Gastroesophageal sphincter (tissue), 4 donors: ENCODE measurements around the gene GRM7. TPM values are rescaled to one million over a fixed set of nuclear protein-coding genes. Genes with fewer than 3 reads are reported as not detected.

Experiments
- ATAC-seq: fragments of 150-250 bp; one replicate; pipeline ENCODE4 v1.9.1; 2016; ENCODE audit warnings: mild to moderate bottlenecking, moderate library complexity
- H3K27ac ChIP-seq, 4 donors: fragments of 200-600 bp; sonication (generic) in 3 of 4; 1 replicate in 3 of 4; 2 replicates in 1 of 4; pipeline ENCODE4 v1.5.1; 2016 to 2019
- H3K27me3 ChIP-seq: fragments of 200-600 bp; sonication (generic); one replicate; pipeline ENCODE4 v1.5.1; 2019
- H3K36me3 ChIP-seq, 2 donors: fragments of 200-600 bp; sonication (generic); one replicate each; pipeline ENCODE4 v1.5.1; 2019; ENCODE audit warnings: control low read depth in 1 of 2
- H3K4me1 ChIP-seq, 3 donors: fragments of 200-600 bp; sonication (generic); 1 replicate in 2 of 3; 2 replicates in 1 of 3; pipeline ENCODE4 v1.5.1; 2016 to 2019; ENCODE audit warnings: control low read depth in 2 of 3
- H3K4me3 ChIP-seq, 2 donors: fragments of 200-600 bp; sonication (generic); one replicate each; pipeline ENCODE4 v1.5.1; 2019; ENCODE audit warnings: mild to moderate bottlenecking in 1 of 2, moderate library complexity in 1 of 2
- H3K9me3 ChIP-seq, 3 donors: fragments of 200-600 bp; sonication (generic); one replicate each; pipeline ENCODE4 v1.5.1; 2017 to 2019; ENCODE audit warnings: control low read depth in 2 of 3
- CTCF ChIP-seq, 4 experiments: fragments of 200-600 bp in 2 of 4; fragments of 450-650 bp in 2 of 4; sonication (generic) in 1 of 4; IDR thresholded peaks; one replicate each; pipeline ENCODE4 v1.5.1; 2017 to 2019; ENCODE audit warnings: antibody characterized with exemption in 4 of 4, mild to moderate bottlenecking in 2 of 4, moderate library complexity in 2 of 4
- EP300 ChIP-seq: sonication (generic); formaldehyde crosslinking; IDR thresholded peaks from one replicate; pipeline ENCODE4 v1.6.1; 2017; ENCODE audit warnings: antibody characterized with exemption, mild to moderate bottlenecking
- POLR2A ChIP-seq, 2 donors: fragments of 450-650 bp; IDR thresholded peaks; one replicate each; pipeline ENCODE4 v1.6.1; 2017; ENCODE audit warnings: antibody characterized with exemption in 2 of 2, mild to moderate bottlenecking in 2 of 2, moderate library complexity in 1 of 2
- POLR2AphosphoS5 ChIP-seq: sonication (generic); formaldehyde crosslinking; IDR thresholded peaks from one replicate; pipeline ENCODE4 v1.6.1; 2017; ENCODE audit warnings: antibody characterized with exemption
- WGBS, 2 donors: methylation state at CpG; one replicate each; pipeline ENCODE4 v1.1.5; 2018; ENCODE audit warnings: low coverage in 1 of 2; 5-methylcytosine and 5-hydroxymethylcytosine counted together
- total RNA-seq, 4 donors: library from RNA; depleted of rRNA; stranded (reverse); fragments of >200 nt; gene quantifications; one replicate each; pipeline ENCODE4 v1.1.0, GENCODE V29; 2016

GRM7 gene
- total RNA-seq, 4 donors from 2014 or later = 0.40 to 7.6 TPM; not detected in 2

- H3K4me3 ChIP-seq = no peak overlapping the region
- H3K36me3 ChIP-seq = no peaks in the 10 kb centered on the region
- TF ChIP-seq EP300 (no peak), POLR2AphosphoS5 (no peak), CTCF (IDR thresholded peaks at IDR 0.05) (no peak), POLR2A (IDR thresholded peaks at IDR 0.05) (no peak)
- WGBS, 2 donors = 54 to 70% methylated on average over 2 to 5 of the region's 5 CpGs
- no peak for ATAC-seq
- H3K4me1 ChIP-seq = no peaks in the 10 kb centered on the region
- no peaks in the 10 kb centered on the region for H3K27me3 ChIP-seq
- no peaks in the 10 kb centered on the region for H3K9me3 ChIP-seq
- no peak overlapping the region for H3K27ac ChIP-seq
Observed at GRCh38 chr3:7637694-7638093, 776.8 kb downstream of the GRM7 start.

- TF ChIP-seq CTCF (IDR thresholded peaks at IDR 0.05) = no peak
- TF ChIP-seq EP300 = no peak
- TF ChIP-seq POLR2AphosphoS5 = no peak
- no peak for TF ChIP-seq POLR2A (IDR thresholded peaks at IDR 0.05)
- no peaks in the 10 kb centered on the region for H3K27me3 ChIP-seq
- H3K36me3 ChIP-seq = no peaks in the 10 kb centered on the region
- H3K4me1 ChIP-seq = no peaks in the 10 kb centered on the region
- no peak for ATAC-seq
- no peak overlapping the region for H3K4me3 ChIP-seq
- no peaks in the 10 kb centered on the region for H3K9me3 ChIP-seq
- no peak overlapping the region for H3K27ac ChIP-seq
Observed at GRCh38 chr3:7638103-7638502, 777.2 kb downstream of the GRM7 start.

GRCh38 chr3:7640787-7641186 is 779.9 kb downstream of the GRM7 start:
- TF ChIP-seq POLR2A (IDR thresholded peaks at IDR 0.05) (no peak), POLR2AphosphoS5 (no peak), EP300 (no peak), CTCF (IDR thresholded peaks at IDR 0.05) (no peak)
- H3K4me1 ChIP-seq = no peaks in the 10 kb centered on the region
- no peak overlapping the region for H3K4me3 ChIP-seq
- H3K36me3 ChIP-seq = no peaks in the 10 kb centered on the region
- no peaks in the 10 kb centered on the region for H3K9me3 ChIP-seq
- no peaks in the 10 kb centered on the region for H3K27me3 ChIP-seq
- no peak overlapping the region for H3K27ac ChIP-seq
- no peak for ATAC-seq

- 63 to 77% methylated on average over 5 of the region's 5 CpGs for WGBS, 2 donors
- no peak for ATAC-seq
Observed at GRCh38 chr3:7646851-7647250, 785.9 kb downstream of the GRM7 start.

More at GRCh38 chr3:7646851-7647250, 785.9 kb downstream of the GRM7 start:
- Histone ChIP-seq H3K4me3 (no peak overlapping the region), H3K36me3 (no peaks in the 10 kb centered on the region), H3K9me3 (no peaks in the 10 kb centered on the region), H3K27me3 (no peaks in the 10 kb centered on the region), H3K4me1 (no peaks in the 10 kb centered on the region), H3K27ac (no peak overlapping the region)
- TF ChIP-seq EP300 (no peak), CTCF (IDR thresholded peaks at IDR 0.05) (no peak), POLR2AphosphoS5 (no peak), POLR2A (IDR thresholded peaks at IDR 0.05) (no peak)
